GM21717 (cell line): ENCODE results near the gene PDIA6.
"Not testable (repeated sequence)": the region's sequence is repeated elsewhere in the genome, so short reads cannot be mapped to it uniquely, and the experiment has no call there.

Experiments used
- ATAC-seq: cut with Tn5 transposase; IDR thresholded peaks from one replicate; pipeline ENCODE4 v1.9.1; 2021; ENCODE audit warnings: mild to moderate bottlenecking, moderate library complexity; ENCODE audit not compliant: unreplicated experiment

The PDIA6 gene

GRCh38 chr2:10785260-10785659 is 27.3 kb downstream of the PDIA6 start:
- no peak for ATAC-seq

- ATAC-seq, result no peak
These were observed 27.9 kb downstream of the PDIA6 start for GRCh38 chr2:10784719-10785118.

DNA sequence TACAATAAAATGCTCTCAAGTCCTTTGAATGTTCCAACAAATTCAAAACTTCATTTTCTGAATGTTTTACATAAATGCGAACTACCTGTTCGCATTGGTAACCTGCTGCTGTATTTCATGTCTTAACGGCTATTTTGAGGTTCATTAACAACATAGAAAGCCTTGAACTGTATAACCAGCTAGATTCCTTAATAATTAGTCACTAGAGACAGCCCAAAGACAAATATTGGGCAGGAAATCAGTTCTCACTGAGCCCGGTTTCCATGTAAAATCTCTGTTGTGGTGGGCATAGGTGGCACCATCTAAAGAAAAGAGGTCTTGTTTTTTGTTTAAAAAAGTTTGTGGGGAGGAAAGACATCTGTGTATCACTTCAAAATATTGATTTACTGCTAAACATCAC is 29.2 kb downstream of the PDIA6 start:
- ATAC-seq, result no peak

DNA sequence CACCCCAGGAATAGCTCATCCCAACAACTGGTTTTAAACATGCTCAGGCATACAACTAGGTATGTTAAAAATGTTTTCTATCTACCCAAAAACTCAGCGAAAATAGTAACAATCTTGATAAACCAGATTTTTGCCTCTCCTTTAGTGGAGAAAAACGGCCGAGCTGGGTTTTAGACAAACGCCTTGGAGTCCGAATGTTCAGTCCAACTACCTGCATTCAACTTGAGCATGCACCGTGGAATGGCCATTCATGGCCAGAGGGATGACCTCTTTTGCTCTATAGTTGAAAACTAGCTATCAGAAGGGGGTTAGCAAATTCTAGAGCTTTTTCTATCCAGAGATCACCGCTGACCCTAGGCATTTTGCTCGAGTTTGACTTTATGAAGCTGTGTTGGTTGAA is 30.8 kb downstream of the PDIA6 start:
- ATAC-seq, result no peak

- not testable (repeated sequence) for ATAC-seq
These were observed 31.8 kb downstream of the PDIA6 start for GRCh38 chr2:10780821-10781220.

DNA sequence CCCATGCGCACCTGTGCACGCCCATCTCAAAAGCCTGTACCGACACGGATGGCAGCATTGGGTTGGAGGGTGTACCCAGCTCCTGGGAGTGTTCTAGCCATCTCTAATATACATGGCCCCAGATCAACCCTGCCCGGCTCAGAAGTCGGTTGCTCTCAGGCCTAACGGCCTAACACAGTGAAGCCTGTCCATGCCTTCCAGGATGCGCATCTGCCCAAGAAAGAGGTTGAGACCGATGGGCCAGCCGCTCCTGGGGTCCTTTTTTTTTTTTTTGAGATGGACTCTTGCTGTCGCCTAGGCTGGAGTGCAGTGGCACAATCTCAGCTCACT is 32.1 kb downstream of the PDIA6 start:
- no peak for ATAC-seq

DNA sequence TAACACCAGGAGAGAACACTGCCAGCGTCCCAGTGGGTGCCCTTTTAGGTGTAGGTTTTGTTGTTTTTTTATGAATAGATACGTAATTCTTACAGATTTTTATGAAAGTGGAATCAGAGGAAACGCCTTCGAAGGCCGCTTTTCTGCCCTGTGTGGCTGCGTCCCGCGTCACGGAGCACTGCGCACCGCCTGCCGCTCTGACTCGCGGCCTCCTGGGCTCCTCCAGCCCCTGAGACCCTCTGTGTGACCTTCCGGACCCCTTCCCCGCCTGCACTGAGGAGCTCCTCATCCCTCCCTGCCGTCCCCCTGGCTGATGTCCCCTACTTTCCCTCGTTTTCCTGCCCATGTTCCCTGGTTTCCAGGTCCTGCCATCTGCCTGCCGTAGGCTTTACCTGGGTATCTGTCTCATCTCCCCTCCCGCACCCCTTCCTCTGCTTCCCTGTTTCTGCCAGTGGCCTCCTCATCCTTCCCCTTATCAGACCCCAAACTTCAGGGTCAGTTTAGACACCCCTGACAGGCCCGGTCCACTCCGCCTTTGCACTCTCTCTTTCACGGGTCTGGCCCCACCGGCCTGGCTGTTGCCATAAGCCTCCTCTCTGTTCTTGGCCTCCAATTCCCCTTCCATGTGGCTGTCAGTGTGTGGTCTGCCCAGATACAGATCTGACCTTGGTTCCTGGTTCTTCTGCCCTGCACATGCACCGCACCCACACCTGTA is 32.7 kb downstream of the PDIA6 start:
- no peak for ATAC-seq

- no peak for ATAC-seq
These were observed 33.9 kb downstream of the PDIA6 start for GRCh38 chr2:10778724-10779115.

- ATAC-seq, result no peak
These were observed 34.5 kb downstream of the PDIA6 start for GRCh38 chr2:10777842-10778723.

GRCh38 chr2:10777111-10777841 is 35.3 kb downstream of the PDIA6 start:
- ATAC-seq, result no peak

DNA sequence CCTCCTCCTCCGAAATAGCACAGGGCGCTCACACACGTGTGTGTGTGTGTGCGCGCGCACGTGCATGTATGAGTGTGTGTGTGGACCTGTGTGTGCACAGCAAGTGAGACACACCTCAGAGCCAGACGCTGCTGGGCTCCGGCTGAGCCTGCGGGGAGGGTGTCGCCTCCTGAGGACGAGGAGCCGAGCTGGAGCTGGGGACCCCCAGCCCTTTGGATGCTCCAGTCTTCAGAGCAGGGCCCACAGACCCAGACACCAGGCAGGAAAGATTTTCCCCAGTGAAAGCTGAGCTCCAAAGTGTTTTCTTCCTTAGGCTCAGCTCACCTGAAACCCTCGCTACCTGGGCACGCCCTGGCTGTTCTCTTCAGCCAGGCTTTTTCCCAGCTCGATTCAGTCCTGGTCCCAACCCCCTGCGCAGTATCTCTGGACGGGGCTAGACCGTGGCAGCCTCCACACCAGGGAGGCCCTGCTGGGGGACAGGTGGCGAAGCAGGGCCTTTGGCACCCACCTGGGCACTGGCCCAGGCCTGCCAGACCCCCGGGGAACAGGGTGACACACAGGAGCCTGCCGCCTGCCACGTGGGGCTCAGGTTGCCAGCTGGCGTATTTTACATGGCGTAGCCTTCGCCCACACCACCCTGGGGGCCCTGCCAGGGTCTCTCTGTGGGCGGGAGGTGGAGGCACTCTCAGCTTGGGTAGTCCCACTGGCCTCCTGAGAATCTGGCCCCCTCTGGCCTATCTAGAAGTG is 36.2 kb downstream of the PDIA6 start:
- ATAC-seq, result no peak

GRCh38 chr2:10775831-10776230 is 36.8 kb downstream of the PDIA6 start:
- ATAC-seq, result no peak

DNA sequence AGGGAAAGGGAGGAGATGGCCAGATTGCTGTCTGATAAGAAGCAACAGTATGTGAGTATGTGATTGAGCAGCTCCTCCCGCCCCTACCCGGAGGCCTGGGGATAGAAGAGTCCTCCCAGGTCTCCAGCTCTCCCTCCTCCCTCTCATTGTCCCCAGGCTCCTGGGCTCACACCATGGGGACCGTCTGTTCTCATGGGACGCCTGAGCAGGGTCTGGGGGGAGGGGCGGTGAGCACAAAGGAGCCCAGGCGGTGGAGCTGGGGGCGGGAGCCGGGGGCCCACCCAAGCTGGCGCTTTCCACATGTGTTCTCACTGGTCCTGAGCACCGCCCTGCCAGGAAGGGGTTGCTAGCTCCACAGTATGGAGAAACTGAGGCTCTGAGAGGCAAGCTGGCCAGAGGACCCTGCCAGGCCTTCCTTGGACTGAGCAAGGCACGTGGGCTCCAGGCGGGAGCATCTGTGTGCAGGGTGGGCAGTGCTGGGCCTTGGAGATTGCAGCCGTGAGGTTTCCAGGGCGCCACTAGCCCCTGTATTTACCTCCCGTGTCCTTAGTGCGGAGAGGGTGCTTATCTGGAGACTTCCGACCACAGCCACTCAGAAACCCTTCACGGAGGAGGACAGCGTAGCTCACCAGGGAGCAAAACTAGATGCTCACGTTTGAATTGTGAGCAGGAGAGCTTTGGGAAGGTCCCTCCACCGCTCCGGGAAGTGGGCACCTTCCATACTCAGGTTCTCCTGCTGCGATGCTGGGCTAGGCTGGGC is 37.4 kb downstream of the PDIA6 start:
- ATAC-seq, result no peak

DNA sequence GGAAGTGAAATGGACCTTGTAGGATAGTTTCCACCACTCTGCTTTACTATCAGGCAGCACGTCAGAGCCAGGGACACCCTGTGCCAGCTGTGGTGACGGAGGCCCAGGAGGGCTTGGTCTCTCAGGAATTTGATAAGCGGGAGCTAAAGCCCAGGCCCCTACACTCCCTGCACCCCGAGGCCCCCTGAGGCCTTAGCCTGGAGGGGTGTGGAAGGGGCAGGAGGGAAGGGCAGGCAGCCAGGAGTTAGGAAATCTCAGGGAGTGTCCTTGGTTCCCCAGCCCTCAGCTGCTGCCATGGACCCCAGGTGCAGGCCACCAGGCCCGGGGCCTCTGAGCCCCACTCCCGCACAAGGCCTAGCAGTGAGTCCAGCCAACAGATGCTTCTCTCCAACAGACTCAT is 38.2 kb downstream of the PDIA6 start:
- ATAC-seq, result no peak

- no peak for ATAC-seq
These were observed 38.7 kb downstream of the PDIA6 start for GRCh38 chr2:10773821-10774341.

GRCh38 chr2:10772868-10773215 is 39.7 kb downstream of the PDIA6 start:
- no peak for ATAC-seq

DNA sequence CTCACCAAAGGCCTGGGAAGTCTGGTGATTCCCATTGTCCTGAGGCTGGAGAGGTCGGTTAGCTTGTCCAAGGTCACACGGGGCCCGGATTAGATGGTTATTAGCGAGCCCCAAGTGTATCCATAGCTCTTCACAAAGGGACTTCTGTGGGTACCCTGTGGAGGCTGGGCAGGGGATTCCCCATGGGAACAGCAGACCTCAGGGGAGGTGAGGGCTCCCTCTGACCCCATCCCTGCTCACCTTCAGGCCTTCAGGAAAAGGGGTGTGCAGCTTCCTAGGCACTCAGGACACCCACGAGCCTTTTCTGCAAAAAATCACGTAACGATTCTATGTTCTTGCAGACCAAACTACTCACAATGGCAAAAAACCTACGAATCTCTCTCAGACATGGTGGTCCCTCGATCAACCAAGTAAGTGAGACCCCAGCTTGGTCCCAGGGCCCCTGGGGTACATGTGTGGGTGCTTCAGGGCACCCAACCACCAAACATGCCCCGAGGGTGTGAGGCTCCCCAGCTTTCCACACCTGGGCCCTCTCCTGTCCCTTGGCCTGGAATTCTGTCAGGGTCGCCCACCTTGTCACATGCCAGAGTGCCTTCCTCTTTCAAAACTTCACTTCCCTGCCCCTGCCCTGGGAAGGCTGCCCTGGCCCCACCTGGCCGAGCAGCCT is 40.3 kb downstream of the PDIA6 start:
- ATAC-seq, result no peak

DNA sequence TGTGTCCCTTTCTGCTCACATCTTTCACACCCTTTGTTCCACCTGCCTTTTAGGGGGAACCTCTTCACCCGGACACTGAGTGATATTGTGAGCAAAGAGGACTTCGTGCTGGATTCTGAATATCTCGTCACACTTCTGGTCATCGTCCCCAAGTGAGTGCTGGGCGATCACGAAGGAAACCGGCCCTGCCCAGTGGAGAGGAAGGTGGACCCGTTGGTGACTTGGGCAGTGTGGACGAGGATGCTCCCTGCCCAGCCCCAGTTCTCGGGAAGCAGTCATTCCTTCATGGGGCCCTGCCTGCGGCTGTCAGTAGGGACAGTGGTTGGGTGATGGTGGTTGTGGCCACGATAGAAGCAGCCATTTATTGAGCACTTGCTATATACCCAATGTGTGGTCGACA is 40.8 kb downstream of the PDIA6 start:
- ATAC-seq, result no peak

- ATAC-seq, result no peak
These were observed 41.4 kb downstream of the PDIA6 start for GRCh38 chr2:10770956-10771750.
